HG03135 (cell line): ENCODE measurements around the gene ACTR3C.
"Not testable (repeated sequence)": the region's sequence is repeated elsewhere in the genome, so short reads cannot be mapped to it uniquely, and the experiment has no call there.

ENCODE experiments used
- ATAC-seq: cut with Tn5 transposase; IDR thresholded peaks from one replicate; pipeline ENCODE4 v1.9.1; 2021; ENCODE audit warnings: mild to moderate bottlenecking, moderate library complexity; ENCODE audit not compliant: unreplicated experiment

ACTR3C gene

GRCh38 chr7:150219941-150220658, 103.2 kb downstream of the ACTR3C start:
- not testable (repeated sequence) for ATAC-seq

GRCh38 chr7:150206848-150207247, 116.5 kb downstream of the ACTR3C start:
- ATAC-seq = not testable (repeated sequence)

GRCh38 chr7:150205866-150206265, 117.5 kb downstream of the ACTR3C start:
- not testable (repeated sequence) for ATAC-seq

- ATAC-seq = not testable (repeated sequence)
Observed at GRCh38 chr7:150204577-150204976, 118.8 kb downstream of the ACTR3C start.

GRCh38 chr7:150202894-150203293, 120.5 kb downstream of the ACTR3C start:
- not testable (repeated sequence) for ATAC-seq
